ENCODE results near the gene CYP4F11.

GRCh38 chr19:15915109-15915508 is 19.2 kb downstream of the CYP4F11 start:
- TF ChIP-seq, protein P1, sequence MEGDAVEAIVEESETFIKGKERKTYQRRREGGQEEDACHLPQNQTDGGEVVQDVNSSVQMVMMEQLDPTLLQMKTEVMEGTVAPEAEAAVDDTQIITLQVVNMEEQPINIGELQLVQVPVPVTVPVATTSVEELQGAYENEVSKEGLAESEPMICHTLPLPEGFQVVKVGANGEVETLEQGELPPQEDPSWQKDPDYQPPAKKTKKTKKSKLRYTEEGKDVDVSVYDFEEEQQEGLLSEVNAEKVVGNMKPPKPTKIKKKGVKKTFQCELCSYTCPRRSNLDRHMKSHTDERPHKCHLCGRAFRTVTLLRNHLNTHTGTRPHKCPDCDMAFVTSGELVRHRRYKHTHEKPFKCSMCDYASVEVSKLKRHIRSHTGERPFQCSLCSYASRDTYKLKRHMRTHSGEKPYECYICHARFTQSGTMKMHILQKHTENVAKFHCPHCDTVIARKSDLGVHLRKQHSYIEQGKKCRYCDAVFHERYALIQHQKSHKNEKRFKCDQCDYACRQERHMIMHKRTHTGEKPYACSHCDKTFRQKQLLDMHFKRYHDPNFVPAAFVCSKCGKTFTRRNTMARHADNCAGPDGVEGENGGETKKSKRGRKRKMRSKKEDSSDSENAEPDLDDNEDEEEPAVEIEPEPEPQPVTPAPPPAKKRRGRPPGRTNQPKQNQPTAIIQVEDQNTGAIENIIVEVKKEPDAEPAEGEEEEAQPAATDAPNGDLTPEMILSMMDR (IDR thresholded peaks at IDR 0.05; ENCODE audit: borderline replicate concordance, extremely low read depth, low read length, poor library complexity, severe bottlenecking): no peak
- TF ChIP-seq EZH2 (IDR thresholded peaks at IDR 0.05; ENCODE audit: borderline replicate concordance, low read depth, low read length, severe bottlenecking): no peak

Measured in DND-41 (cell line).